Measurements from ENCODE around the gene NTRK2.

NTRK2 gene

GRCh38 chr9:84969084-84969483 lies 299.6 kb downstream of the NTRK2 start:
- H3K9me3 Mint-ChIP-seq: no peaks in the 10 kb centered on the region
- ATAC-seq: no peak
- no peaks in the 10 kb centered on the region for H3K4me1 Mint-ChIP-seq
- H3K36me3 Mint-ChIP-seq: no peaks in the 10 kb centered on the region
- no peak overlapping the region for H3K27ac Mint-ChIP-seq
- H3K27me3 Mint-ChIP-seq: no peaks in the 10 kb centered on the region
- no peak overlapping the region for H3K4me3 Mint-ChIP-seq

GRCh38 chr9:84969736-84970135 lies 300.2 kb downstream of the NTRK2 start:
- Mint-ChIP-seq H3K4me3 (no peak overlapping the region), H3K4me1 (no peaks in the 10 kb centered on the region), H3K9me3 (no peaks in the 10 kb centered on the region), H3K27me3 (no peaks in the 10 kb centered on the region), H3K36me3 (no peaks in the 10 kb centered on the region), H3K27ac (no peak overlapping the region)
- no peak for ATAC-seq

- ATAC-seq: no peak
- no peak overlapping the region for H3K4me3 Mint-ChIP-seq
- H3K36me3 Mint-ChIP-seq: no peaks in the 10 kb centered on the region
- H3K27me3 Mint-ChIP-seq: no peaks in the 10 kb centered on the region
- H3K9me3 Mint-ChIP-seq: no peaks in the 10 kb centered on the region
- no peaks in the 10 kb centered on the region for H3K4me1 Mint-ChIP-seq
- no peak overlapping the region for H3K27ac Mint-ChIP-seq
Measured at GRCh38 chr9:84970432-84970831, 300.9 kb downstream of the NTRK2 start.

- Mint-ChIP-seq H3K27me3 (no peaks in the 10 kb centered on the region), H3K27ac (no peak overlapping the region), H3K9me3 (no peaks in the 10 kb centered on the region), H3K4me1 (no peaks in the 10 kb centered on the region), H3K36me3 (no peaks in the 10 kb centered on the region), H3K4me3 (no peak overlapping the region)
- ATAC-seq: no peak
Measured at GRCh38 chr9:84971571-84971970, 302.0 kb downstream of the NTRK2 start.

GRCh38 chr9:84974258-84974657 lies 304.7 kb downstream of the NTRK2 start:
- H3K4me1 Mint-ChIP-seq: no peaks in the 10 kb centered on the region
- ATAC-seq: no peak

GRCh38 chr9:84974855-84975254 lies 305.3 kb downstream of the NTRK2 start:
- Mint-ChIP-seq H3K4me1 (no peaks in the 10 kb centered on the region), H3K4me3 (no peak overlapping the region), H3K27me3 (no peaks in the 10 kb centered on the region), H3K36me3 (no peaks in the 10 kb centered on the region), H3K27ac (no peak overlapping the region), H3K9me3 (no peaks in the 10 kb centered on the region)
- no peak for ATAC-seq

More at GRCh38 chr9:84974258-84974657, 304.7 kb downstream of the NTRK2 start:
- no peaks in the 10 kb centered on the region for H3K27me3 Mint-ChIP-seq
- H3K4me3 Mint-ChIP-seq: no peak overlapping the region
- H3K36me3 Mint-ChIP-seq: no peaks in the 10 kb centered on the region
- H3K9me3 Mint-ChIP-seq: no peaks in the 10 kb centered on the region
- H3K27ac Mint-ChIP-seq: no peak overlapping the region

- Mint-ChIP-seq H3K4me3 (no peak overlapping the region), H3K27me3 (no peaks in the 10 kb centered on the region), H3K27ac (no peak overlapping the region), H3K4me1 (no peaks in the 10 kb centered on the region), H3K9me3 (no peaks in the 10 kb centered on the region), H3K36me3 (no peaks in the 10 kb centered on the region)
- ATAC-seq: no peak
Measured at GRCh38 chr9:84975926-84976325, 306.4 kb downstream of the NTRK2 start.

GRCh38 chr9:84978661-84979060 lies 309.1 kb downstream of the NTRK2 start:
- Mint-ChIP-seq H3K9me3 (peaks cover 3% of the 10 kb centered on the region), H3K4me3 (no peak overlapping the region), H3K27ac (no peak overlapping the region), H3K36me3 (no peaks in the 10 kb centered on the region), H3K4me1 (no peaks in the 10 kb centered on the region), H3K27me3 (no peaks in the 10 kb centered on the region)
- no peak for ATAC-seq

GRCh38 chr9:84983749-84984148 lies 314.2 kb downstream of the NTRK2 start:
- no peak for ATAC-seq
- Mint-ChIP-seq H3K4me3 (no peak overlapping the region), H3K4me1 (no peaks in the 10 kb centered on the region), H3K36me3 (no peaks in the 10 kb centered on the region), H3K9me3 (peaks cover 3% of the 10 kb centered on the region), H3K27ac (no peak overlapping the region), H3K27me3 (no peaks in the 10 kb centered on the region)

- Mint-ChIP-seq H3K4me3 (no peak overlapping the region), H3K36me3 (no peaks in the 10 kb centered on the region), H3K4me1 (no peaks in the 10 kb centered on the region), H3K9me3 (peaks cover 1% of the 10 kb centered on the region), H3K27ac (no peak overlapping the region), H3K27me3 (no peaks in the 10 kb centered on the region)
- no peak for ATAC-seq
Measured at GRCh38 chr9:84988621-84989020, 319.1 kb downstream of the NTRK2 start.

- H3K27ac Mint-ChIP-seq: no peak overlapping the region
- no peaks in the 10 kb centered on the region for H3K27me3 Mint-ChIP-seq
- H3K4me3 Mint-ChIP-seq: no peak overlapping the region
- H3K9me3 Mint-ChIP-seq: peaks cover 2% of the 10 kb centered on the region
- H3K4me1 Mint-ChIP-seq: no peaks in the 10 kb centered on the region
- H3K36me3 Mint-ChIP-seq: no peaks in the 10 kb centered on the region
- no peak for ATAC-seq
Measured at GRCh38 chr9:84990416-84990815, 320.9 kb downstream of the NTRK2 start.

- no peak for ATAC-seq
- Mint-ChIP-seq H3K27ac (no peak overlapping the region), H3K4me1 (no peaks in the 10 kb centered on the region), H3K4me3 (no peak overlapping the region), H3K27me3 (no peaks in the 10 kb centered on the region), H3K36me3 (no peaks in the 10 kb centered on the region), H3K9me3 (peaks cover 2% of the 10 kb centered on the region)
Measured at GRCh38 chr9:84990850-84991513, 321.5 kb downstream of the NTRK2 start.

GRCh38 chr9:84991514-84991870 lies 322.0 kb downstream of the NTRK2 start:
- Mint-ChIP-seq H3K9me3 (peaks cover 2% of the 10 kb centered on the region), H3K27ac (no peak overlapping the region), H3K27me3 (no peaks in the 10 kb centered on the region), H3K4me1 (no peaks in the 10 kb centered on the region), H3K36me3 (no peaks in the 10 kb centered on the region), H3K4me3 (no peak overlapping the region)
- ATAC-seq: no peak

GRCh38 chr9:84992381-84992780 lies 322.9 kb downstream of the NTRK2 start:
- Mint-ChIP-seq H3K36me3 (no peaks in the 10 kb centered on the region), H3K4me1 (no peaks in the 10 kb centered on the region), H3K27me3 (no peaks in the 10 kb centered on the region), H3K27ac (no peak overlapping the region), H3K9me3 (peaks cover 2% of the 10 kb centered on the region), H3K4me3 (no peak overlapping the region)
- no peak for ATAC-seq

- no peak for ATAC-seq
- no peak overlapping the region for H3K4me3 Mint-ChIP-seq
- no peak overlapping the region for H3K27ac Mint-ChIP-seq
- H3K36me3 Mint-ChIP-seq: no peaks in the 10 kb centered on the region
- H3K4me1 Mint-ChIP-seq: no peaks in the 10 kb centered on the region
- no peaks in the 10 kb centered on the region for H3K27me3 Mint-ChIP-seq
- peaks cover 2% of the 10 kb centered on the region for H3K9me3 Mint-ChIP-seq
Measured at GRCh38 chr9:84993105-84993504, 323.6 kb downstream of the NTRK2 start.

- Mint-ChIP-seq H3K36me3 (no peaks in the 10 kb centered on the region), H3K9me3 (peaks cover 5% of the 10 kb centered on the region)
- ATAC-seq: no peak
Measured at GRCh38 chr9:84996029-84996428, 326.5 kb downstream of the NTRK2 start.

GRCh38 chr9:84996716-84997115 lies 327.2 kb downstream of the NTRK2 start:
- no peak overlapping the region for H3K4me3 Mint-ChIP-seq
- H3K36me3 Mint-ChIP-seq: no peaks in the 10 kb centered on the region
- no peaks in the 10 kb centered on the region for H3K27me3 Mint-ChIP-seq
- H3K9me3 Mint-ChIP-seq: peaks cover 9% of the 10 kb centered on the region
- no peak overlapping the region for H3K27ac Mint-ChIP-seq
- H3K4me1 Mint-ChIP-seq: no peaks in the 10 kb centered on the region
- ATAC-seq: no peak

More at GRCh38 chr9:84996029-84996428, 326.5 kb downstream of the NTRK2 start:
- Mint-ChIP-seq H3K27ac (no peak overlapping the region), H3K4me1 (no peaks in the 10 kb centered on the region), H3K4me3 (no peak overlapping the region), H3K27me3 (no peaks in the 10 kb centered on the region)

All from stimulated activated memory B cell treated with anti-CD40 and anti-IgM and Interleukin-4, amounts not matched to agents 10 μg/mL and 1 μg/mL and 100 μg/mL, for 72 hours (primary cell).